HepG2 (cell line): Measurements from ENCODE around the gene KCNK6. TPM values are rescaled to one million over a fixed set of nuclear protein-coding genes. Genes with fewer than 3 reads are reported as not detected.

ENCODE experiments used
- ATAC-seq: fragments of 200-7000 bp; cut with Tn5 transposase; 3 replicates; pipeline ENCODE4 v1.9.1; 2020; ENCODE audit warnings: mild to moderate bottlenecking, moderate library complexity
- BruUV-seq: library from RNA; stranded (reverse); fragments of 400-500 nt; replicated peaks from 2 replicates; lab custom pipeline; 2021; lab: Mats Ljungman, UMichigan
- CTCF ChIA-PET: fragments of 300-600 bp; formaldehyde crosslinking; extraction: SDS; loops from one replicate; lab custom pipeline; 2021; ENCODE audit warnings: low total read pairs, inconsistent platforms, low intra/inter-chr PET ratio; lab: Yijun Ruan, JAX
- POLR2A ChIA-PET: fragments of 350-600 bp; sonication (Branson Sonifier 250); formaldehyde crosslinking; loops from one replicate; lab custom pipeline; 2020; ENCODE audit warnings: antibody characterized with exemption, inconsistent platforms; lab: Yijun Ruan, JAX
- DNase-seq: peaks from one replicate; pipeline ENCODE4 v3.0.0-alpha.2; 2015; ENCODE audit warnings: low spot score
- FAIRE-seq: peaks from 3 replicates; lab custom pipeline; 2011; peaks lifted over from hg19 to GRCh38; lab: Jason Lieb, UNC
- H2AFZ ChIP-seq: one replicate; pipeline ENCODE4 v1.6.1; 2011; ENCODE audit warnings: low read length, inconsistent platforms
- H3K27ac ChIP-seq: fragments of 300-600 bp; 3 replicates; pipeline ENCODE4 v1.8.0; 2011; ENCODE audit warnings: mixed run types, mild to moderate bottlenecking, mixed read lengths, low read length, inconsistent platforms; ENCODE audit not compliant: insufficient read depth; ENCODE audit errors: extremely low read length
- H3K27me3 ChIP-seq, 2 experiments: fragments of 200-600 bp in 1 of 2; 2 replicates in 1 of 2; 3 replicates in 1 of 2; pipeline versions ENCODE4 v1.6.0 to v1.8.0; 2011; ENCODE audit warnings: low read length in 2 of 2, mild to moderate bottlenecking in 2 of 2, moderate library complexity in 2 of 2, inconsistent platforms in 1 of 2; ENCODE audit not compliant: insufficient read depth in 2 of 2, control insufficient read depth in 1 of 2
- H3K36me3 ChIP-seq, 2 experiments: fragments of 200-600 bp in 1 of 2; replicated peaks in 1 of 2; 2 replicates in 1 of 2; 3 replicates in 1 of 2; pipeline versions ENCODE4 v1.5.1 to v1.8.0; 2011; ENCODE audit warnings: low read length in 2 of 2, inconsistent platforms in 1 of 2; ENCODE audit not compliant: insufficient read depth in 2 of 2, control insufficient read depth in 1 of 2
- H3K4me1 ChIP-seq: 2 replicates; pipeline ENCODE4 v1.5.1; 2012; ENCODE audit warnings: low read length, inconsistent platforms; ENCODE audit not compliant: insufficient read depth
- H3K4me2 ChIP-seq: 2 replicates; pipeline ENCODE4 v1.6.0; 2011; ENCODE audit warnings: low read depth, low read length, inconsistent platforms
- H3K4me3 ChIP-seq, 3 experiments: fragments of 200-600 bp in 1 of 3; sonication (generic), shearing (Covaris generic) in 1 of 3; replicated peaks in 1 of 3; 2 replicates each; pipeline ENCODE4 v1.5.1; 2011 to 2016; ENCODE audit warnings: low read length in 3 of 3, inconsistent platforms in 2 of 3, low read depth in 2 of 3, mild to moderate bottlenecking in 2 of 3, control low read depth in 1 of 3, mixed read lengths in 1 of 3; ENCODE audit not compliant: insufficient read depth in 1 of 3
- H3K79me2 ChIP-seq: one replicate; pipeline ENCODE4 v1.6.1; 2011; ENCODE audit warnings: low read length, inconsistent platforms; ENCODE audit not compliant: insufficient read depth
- H3K9ac ChIP-seq: 2 replicates; pipeline ENCODE4 v1.6.0; 2011; ENCODE audit warnings: mild to moderate bottlenecking, low read depth, low read length, inconsistent platforms; ENCODE audit not compliant: insufficient read depth
- H3K9me3 ChIP-seq: 2 replicates; pipeline ENCODE4 v1.5.1; 2012; ENCODE audit warnings: mild to moderate bottlenecking, low read length
- H4K20me1 ChIP-seq: 2 replicates; pipeline ENCODE4 v1.6.0; 2011; ENCODE audit warnings: inconsistent platforms, mild to moderate bottlenecking, low read length, moderate library complexity; ENCODE audit not compliant: insufficient read depth
- AKAP8 ChIP-seq: sonication (generic); formaldehyde crosslinking; IDR thresholded peaks from 2 replicates; pipeline ENCODE4 v1.5.1; 2020; ENCODE audit warnings: mild to moderate bottlenecking, missing genetic modification reagents
- MTF2 ChIP-seq: sonication (generic); formaldehyde crosslinking; IDR thresholded peaks from 2 replicates; pipeline ENCODE4 v1.5.0; 2020; ENCODE audit warnings: missing genetic modification reagents, borderline replicate concordance
- ZFAT ChIP-seq: sonication (generic); formaldehyde crosslinking; conservative IDR thresholded peaks from 2 replicates; pipeline ENCODE4 v1.8.1; 2023; ENCODE audit warnings: missing genetic modification reagents, inconsistent platforms
- ZNF101 ChIP-seq: sonication (generic); formaldehyde crosslinking; IDR thresholded peaks from 2 replicates; pipeline ENCODE4 v1.4.0; 2020; ENCODE audit warnings: mild to moderate bottlenecking, low read depth, missing genetic modification reagents, borderline replicate concordance
- ZNF274 ChIP-seq: sonication (generic); formaldehyde crosslinking; IDR thresholded peaks from 2 replicates; pipeline ENCODE4 v1.5.1; 2020; ENCODE audit warnings: mild to moderate bottlenecking, missing genetic modification reagents
- ZNF333 ChIP-seq: sonication (generic); formaldehyde crosslinking; IDR thresholded peaks from 2 replicates; pipeline ENCODE4 v1.4.0; 2020; ENCODE audit warnings: mild to moderate bottlenecking, missing genetic modification reagents, borderline replicate concordance
- ZNF468 ChIP-seq: sonication (generic); formaldehyde crosslinking; IDR thresholded peaks from 2 replicates; pipeline ENCODE4 v1.8.0; 2022; ENCODE audit warnings: mild to moderate bottlenecking, moderate library complexity, missing genetic modification reagents
- ZNF563 ChIP-seq: sonication (generic); formaldehyde crosslinking; IDR thresholded peaks from 2 replicates; pipeline ENCODE4 v1.8.0; 2022; ENCODE audit warnings: mild to moderate bottlenecking, moderate library complexity, missing genetic modification reagents
- ZNF776 ChIP-seq: sonication (generic); formaldehyde crosslinking; IDR thresholded peaks from 2 replicates; pipeline ENCODE4 v1.4.0; 2020; ENCODE audit warnings: mild to moderate bottlenecking, missing genetic modification reagents
- WGBS: methylation state at CpG from one replicate; pipeline ENCODE4 v1.1.6; 2017; ENCODE audit warnings: low lambda C conversion rate; 5-methylcytosine and 5-hydroxymethylcytosine counted together
- in situ Hi-C: cut with HindIII; loops from 2 replicates; pipeline ENCODE4 v1.10.0; 2017; ENCODE audit warnings: low pct_unique_long_range_greater_than_20kb; ENCODE audit not compliant: extremely low pct_ligation_motif_present
- intact Hi-C: fragments of 100-400 bp; cut with micrococcal nuclease; formaldehyde crosslinking; loops from one replicate; pipeline ENCODE4 v1.10.0; 2022; ENCODE audit not compliant: unreplicated experiment
- polyA plus RNA-seq, 8 experiments: library from polyadenylated mRNA; depleted of rRNA in 3 of 8; stranded (reverse) in 7 of 8; unstranded in 1 of 8; fragments of >200 nt; fragmentation: Illumina TruSeq in 4 of 8; extraction: Trizol in 4 of 8; gene quantifications; 2 replicates each; pipeline versions ENCODE4 v1.2.1 to v1.2.3, GENCODE V29; 2011 to 2016; ENCODE audit warnings: low read depth in 4 of 8, missing spikeins in 1 of 8, mixed read lengths in 1 of 8; ENCODE audit not compliant: insufficient read depth in 1 of 8
- total RNA-seq, 5 experiments: library from RNA; depleted of rRNA; stranded (reverse); fragments of >200 nt; fragmentation: Illumina TruSeq; extraction: Trizol; gene quantifications; 2 replicates each; pipeline ENCODE4 v1.2.3, GENCODE V29; 2016; ENCODE audit warnings: low read depth in 1 of 5
- TF ChIP-seq, protein P1 (sequence below): sonication (generic); formaldehyde crosslinking; IDR thresholded peaks from 2 replicates; pipeline ENCODE4; 2020; ENCODE audit warnings: missing genetic modification reagents, mild to moderate bottlenecking, borderline replicate concordance
- TF ChIP-seq, protein P2 (sequence below): sonication (generic); formaldehyde crosslinking; IDR thresholded peaks from 2 replicates; pipeline ENCODE4 v1.8.0; 2023; ENCODE audit warnings: mild to moderate bottlenecking, missing genetic modification reagents
- TF ChIP-seq, protein P3 (sequence below): fragments of 450-650 bp; IDR thresholded peaks from 2 replicates; pipeline ENCODE4 v1.6.1; 2017

KCNK6 gene
- total and polyA plus RNA-seq, 2 of the 13 experiments (the other 11 are each of a cell fraction or from before 2014, with no cell fraction given) = 0.03 TPM; not detected in 1

DNA sequence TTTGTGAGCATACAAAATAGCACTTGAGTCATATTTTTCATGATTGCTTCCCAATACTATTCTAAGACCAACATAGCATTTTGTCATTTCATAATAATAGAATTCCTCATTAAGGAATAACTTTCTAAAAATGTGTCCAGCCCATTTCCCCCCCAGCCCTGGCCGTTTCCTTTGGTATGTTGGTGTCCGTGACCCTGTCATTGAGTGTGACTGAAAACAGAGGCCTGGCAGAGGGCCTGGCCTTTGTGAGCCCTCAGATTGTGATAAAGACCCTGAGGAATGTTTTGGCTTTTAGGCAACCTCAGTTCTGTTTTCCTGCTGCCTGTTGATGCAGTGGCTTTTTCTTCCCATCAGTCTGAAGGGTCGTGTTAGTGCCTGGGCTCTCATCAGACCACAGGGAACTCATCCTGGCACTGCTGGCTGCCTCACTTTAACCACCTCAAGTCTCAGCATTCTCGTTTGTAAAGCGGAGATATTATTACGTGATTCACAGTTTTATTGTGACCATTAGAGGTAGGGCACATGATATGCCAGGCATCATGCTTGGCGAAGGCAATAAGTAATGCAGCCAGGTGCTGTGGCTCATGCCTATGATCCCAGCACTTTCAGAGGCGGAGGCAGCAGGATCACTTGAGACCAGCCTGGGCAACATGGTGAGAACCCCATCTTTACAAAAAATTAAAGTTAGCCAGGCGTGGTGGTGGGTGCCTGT lies 41.5 kb upstream of the KCNK6 start:
- Histone ChIP-seq H3K27me3 (peaks cover 0 to 1% of the 10 kb centered on the region in 2 experiments; a peak in 2 of 5 replicates), H3K9ac (no peak overlapping the region), H2AFZ (no peak overlapping the region), H4K20me1 (no peaks in the 10 kb centered on the region), H3K4me2 (no peak overlapping the region), H3K4me1 (peaks cover 24% of the 10 kb centered on the region), H3K4me3 (no peak overlapping the region), H3K27ac (no peak overlapping the region), H3K9me3 (no peaks in the 10 kb centered on the region), H3K36me3 (no peaks in the 10 kb centered on the region), H3K79me2 (no peaks in the 10 kb centered on the region)
- no peak for DNase-seq
- intact Hi-C loops (no loop called here), in situ Hi-C loops (no loop called here)
- ATAC-seq = no peak
- POLR2A ChIA-PET = no interaction called here
- no peak for FAIRE-seq
- BruUV-seq = no TSS peak
- 31% methylated on average over 9 of the region's 9 CpGs for WGBS
- TF ChIP-seq ZFAT (no peak), ZNF333 (CRISPR knock-in tag) (no peak), ZNF776 (CRISPR knock-in tag) (no peak)
- CTCF ChIA-PET = no interaction called here

DNA sequence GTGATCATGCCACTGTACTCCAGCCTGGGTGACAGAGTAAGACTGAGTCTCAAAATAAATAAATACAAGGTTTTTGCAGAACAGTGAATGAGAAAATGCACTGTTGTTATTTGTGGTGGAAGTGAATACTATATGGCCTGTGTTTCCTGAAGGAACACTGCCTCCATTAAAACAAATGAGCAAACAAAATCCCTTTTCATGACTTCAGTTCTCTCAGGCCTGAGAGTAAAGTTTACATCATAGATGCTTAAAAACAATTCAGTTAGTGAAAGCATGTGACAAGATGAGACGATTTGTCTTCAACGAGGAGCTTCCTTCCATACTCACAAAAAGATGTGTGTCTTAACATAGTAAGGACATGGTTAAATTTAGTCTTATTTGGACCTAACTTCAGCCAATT lies 40.9 kb upstream of the KCNK6 start:
- H4K20me1 ChIP-seq = no peaks in the 10 kb centered on the region
- no peaks in the 10 kb centered on the region for H3K9me3 ChIP-seq
- no peaks in the 10 kb centered on the region for H3K79me2 ChIP-seq
- 22% methylated on average over 2 of the region's 2 CpGs for WGBS
- ATAC-seq (no peak), DNase-seq (no peak), FAIRE-seq (no peak)
- intact Hi-C loops (no loop called here), in situ Hi-C loops (no loop called here)
- no peak overlapping the region for H2AFZ ChIP-seq
- no peak overlapping the region for H3K27ac ChIP-seq
- no peak overlapping the region for H3K4me3 ChIP-seq
- no peak overlapping the region for H3K4me2 ChIP-seq
- POLR2A ChIA-PET = no interaction called here
- BruUV-seq = no TSS peak
- H3K9ac ChIP-seq = no peak overlapping the region
- CTCF ChIA-PET = no interaction called here
- H3K4me1 ChIP-seq = peaks cover 18% of the 10 kb centered on the region
- H3K27me3 ChIP-seq = peaks cover 0 to 1% of the 10 kb centered on the region in 2 experiments; a peak in 2 of 5 replicates
- no peaks in the 10 kb centered on the region for H3K36me3 ChIP-seq
- no peak for TF ChIP-seq ZNF563 (CRISPR knock-in tag)
- TF ChIP-seq MTF2 = no peak
- TF ChIP-seq ZNF274 (CRISPR knock-in tag) = no peak
- no peak for TF ChIP-seq ZNF468 (CRISPR knock-in tag)
- TF ChIP-seq, protein P1, sequence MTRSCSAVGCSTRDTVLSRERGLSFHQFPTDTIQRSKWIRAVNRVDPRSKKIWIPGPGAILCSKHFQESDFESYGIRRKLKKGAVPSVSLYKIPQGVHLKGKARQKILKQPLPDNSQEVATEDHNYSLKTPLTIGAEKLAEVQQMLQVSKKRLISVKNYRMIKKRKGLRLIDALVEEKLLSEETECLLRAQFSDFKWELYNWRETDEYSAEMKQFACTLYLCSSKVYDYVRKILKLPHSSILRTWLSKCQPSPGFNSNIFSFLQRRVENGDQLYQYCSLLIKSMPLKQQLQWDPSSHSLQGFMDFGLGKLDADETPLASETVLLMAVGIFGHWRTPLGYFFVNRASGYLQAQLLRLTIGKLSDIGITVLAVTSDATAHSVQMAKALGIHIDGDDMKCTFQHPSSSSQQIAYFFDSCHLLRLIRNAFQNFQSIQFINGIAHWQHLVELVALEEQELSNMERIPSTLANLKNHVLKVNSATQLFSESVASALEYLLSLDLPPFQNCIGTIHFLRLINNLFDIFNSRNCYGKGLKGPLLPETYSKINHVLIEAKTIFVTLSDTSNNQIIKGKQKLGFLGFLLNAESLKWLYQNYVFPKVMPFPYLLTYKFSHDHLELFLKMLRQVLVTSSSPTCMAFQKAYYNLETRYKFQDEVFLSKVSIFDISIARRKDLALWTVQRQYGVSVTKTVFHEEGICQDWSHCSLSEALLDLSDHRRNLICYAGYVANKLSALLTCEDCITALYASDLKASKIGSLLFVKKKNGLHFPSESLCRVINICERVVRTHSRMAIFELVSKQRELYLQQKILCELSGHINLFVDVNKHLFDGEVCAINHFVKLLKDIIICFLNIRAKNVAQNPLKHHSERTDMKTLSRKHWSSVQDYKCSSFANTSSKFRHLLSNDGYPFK (CRISPR knock-in tag) = no peak
- TF ChIP-seq, protein P2, sequence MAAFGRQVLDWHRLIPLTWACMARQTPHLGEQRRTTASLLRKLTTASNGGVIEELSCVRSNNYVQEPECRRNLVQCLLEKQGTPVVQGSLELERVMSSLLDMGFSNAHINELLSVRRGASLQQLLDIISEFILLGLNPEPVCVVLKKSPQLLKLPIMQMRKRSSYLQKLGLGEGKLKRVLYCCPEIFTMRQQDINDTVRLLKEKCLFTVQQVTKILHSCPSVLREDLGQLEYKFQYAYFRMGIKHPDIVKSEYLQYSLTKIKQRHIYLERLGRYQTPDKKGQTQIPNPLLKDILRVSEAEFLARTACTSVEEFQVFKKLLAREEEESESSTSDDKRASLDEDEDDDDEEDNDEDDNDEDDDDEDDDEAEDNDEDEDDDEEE (CRISPR knock-in tag) = no peak
- TF ChIP-seq, protein P3, sequence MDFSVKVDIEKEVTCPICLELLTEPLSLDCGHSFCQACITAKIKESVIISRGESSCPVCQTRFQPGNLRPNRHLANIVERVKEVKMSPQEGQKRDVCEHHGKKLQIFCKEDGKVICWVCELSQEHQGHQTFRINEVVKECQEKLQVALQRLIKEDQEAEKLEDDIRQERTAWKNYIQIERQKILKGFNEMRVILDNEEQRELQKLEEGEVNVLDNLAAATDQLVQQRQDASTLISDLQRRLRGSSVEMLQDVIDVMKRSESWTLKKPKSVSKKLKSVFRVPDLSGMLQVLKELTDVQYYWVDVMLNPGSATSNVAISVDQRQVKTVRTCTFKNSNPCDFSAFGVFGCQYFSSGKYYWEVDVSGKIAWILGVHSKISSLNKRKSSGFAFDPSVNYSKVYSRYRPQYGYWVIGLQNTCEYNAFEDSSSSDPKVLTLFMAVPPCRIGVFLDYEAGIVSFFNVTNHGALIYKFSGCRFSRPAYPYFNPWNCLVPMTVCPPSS = no peak
- TF ChIP-seq AKAP8 (CRISPR knock-in tag) = no peak
- no peak for TF ChIP-seq ZNF101
